ENCODE results near the gene MAPRE2. TPM values are rescaled to one million over a fixed set of nuclear protein-coding genes. Genes with fewer than 3 reads are reported as not detected.
"Not testable (repeated sequence)": the region's sequence is repeated elsewhere in the genome, so short reads cannot be mapped to it uniquely, and the experiment has no call there.

The MAPRE2 gene
- total RNA-seq, 2 donors from 2014 or later = 65.2 to 66.6 TPM

GRCh38 chr18:35161934-35162333 lies 120.7 kb downstream of the MAPRE2 start:
- ATAC-seq (no peak), DNase-seq (ENCODE audit: low spot score in 2 of 2) (no peak)
- H3K27ac Mint-ChIP-seq = no peak overlapping the region
- H3K9me3 Mint-ChIP-seq = peaks cover 0 to 4% of the 10 kb centered on the region in 2 donors
- H3K36me3 Mint-ChIP-seq = peaks cover 0 to 6% of the 10 kb centered on the region in 2 donors

- peaks cover 0 to 6% of the 10 kb centered on the region in 2 donors for H3K36me3 Mint-ChIP-seq
- H3K27ac Mint-ChIP-seq = no peak overlapping the region
- no peaks in the 10 kb centered on the region for H3K9me3 Mint-ChIP-seq
- DNase-seq (ENCODE audit: low spot score in 2 of 2) (no peak), ATAC-seq (no peak)
Observed at GRCh38 chr18:35163014-35163539, 121.9 kb downstream of the MAPRE2 start.

GRCh38 chr18:35163721-35164120 lies 122.5 kb downstream of the MAPRE2 start:
- H3K27ac Mint-ChIP-seq = no peak overlapping the region

GRCh38 chr18:35164133-35164532 lies 122.9 kb downstream of the MAPRE2 start:
- peaks cover 0 to 6% of the 10 kb centered on the region in 2 donors for H3K36me3 Mint-ChIP-seq
- no peak overlapping the region for H3K27ac Mint-ChIP-seq
- no peaks in the 10 kb centered on the region for H3K9me3 Mint-ChIP-seq
- ATAC-seq (no peak), DNase-seq (ENCODE audit: low spot score in 2 of 2) (no peak)

More at GRCh38 chr18:35163721-35164120, 122.5 kb downstream of the MAPRE2 start:
- DNase-seq (ENCODE audit: low spot score in 2 of 2) (no peak), ATAC-seq (no peak)
- H3K36me3 Mint-ChIP-seq = peaks cover 0 to 6% of the 10 kb centered on the region in 2 donors
- no peaks in the 10 kb centered on the region for H3K9me3 Mint-ChIP-seq

- Mint-ChIP-seq H3K9me3 (peaks cover 0 to 7% of the 10 kb centered on the region in 2 donors), H3K36me3 (no peaks in the 10 kb centered on the region), H3K27ac (no peak overlapping the region)
- DNase-seq (ENCODE audit: low spot score in 2 of 2) = no peak
- ATAC-seq = no peak
Observed at GRCh38 chr18:35167332-35167731, 126.1 kb downstream of the MAPRE2 start.

- Mint-ChIP-seq H3K27ac (no peak overlapping the region), H3K36me3 (no peaks in the 10 kb centered on the region), H3K9me3 (peaks cover 0 to 7% of the 10 kb centered on the region in 2 donors)
- no peak for DNase-seq (ENCODE audit: low spot score in 2 of 2)
- no peak for ATAC-seq
Observed at GRCh38 chr18:35167857-35168256, 126.6 kb downstream of the MAPRE2 start.

GRCh38 chr18:35170323-35170722 lies 129.1 kb downstream of the MAPRE2 start:
- DNase-seq (ENCODE audit: low spot score in 2 of 2); H3K27ac Mint-ChIP-seq; ATAC-seq; H3K36me3 Mint-ChIP-seq: not testable (repeated sequence)
- H3K9me3 Mint-ChIP-seq = peaks cover 0 to 12% of the 10 kb centered on the region in 2 donors

GRCh38 chr18:35171315-35171987 lies 130.2 kb downstream of the MAPRE2 start:
- peak overlapping the region; percentile 4 to 68 for H3K27ac Mint-ChIP-seq
- peaks cover 0 to 17% of the 10 kb centered on the region in 2 donors for H3K9me3 Mint-ChIP-seq
- H3K36me3 Mint-ChIP-seq = peaks cover 6% of the 10 kb centered on the region in 2 donors
- ATAC-seq (peak; percentile 71 to 77), DNase-seq (ENCODE audit: low spot score in 2 of 2) (no peak)

- H3K27ac Mint-ChIP-seq = no peak overlapping the region
- H3K36me3 Mint-ChIP-seq = peaks cover 6% of the 10 kb centered on the region in 2 donors
Observed at GRCh38 chr18:35172009-35172408, 130.8 kb downstream of the MAPRE2 start.

GRCh38 chr18:35172451-35173035 lies 131.3 kb downstream of the MAPRE2 start:
- no peak for ATAC-seq
- Mint-ChIP-seq H3K27ac (peak overlapping the region in 1 of 2 donors; percentile 30), H3K9me3 (peaks cover 0 to 17% of the 10 kb centered on the region in 2 donors), H3K36me3 (peaks cover 6% of the 10 kb centered on the region in 2 donors)
- DNase-seq (ENCODE audit: low spot score in 2 of 2) = no peak

More at GRCh38 chr18:35172009-35172408, 130.8 kb downstream of the MAPRE2 start:
- ATAC-seq (no peak), DNase-seq (ENCODE audit: low spot score in 2 of 2) (no peak)
- peaks cover 0 to 17% of the 10 kb centered on the region in 2 donors for H3K9me3 Mint-ChIP-seq

GRCh38 chr18:35174093-35174731 lies 133.0 kb downstream of the MAPRE2 start:
- DNase-seq (ENCODE audit: low spot score in 2 of 2) (no peak), ATAC-seq (peak in 1 of 2 donors; percentile 49)
- H3K27ac Mint-ChIP-seq = peak overlapping the region in 1 of 2 donors; percentile 26
- peaks cover 6% of the 10 kb centered on the region in 2 donors for H3K36me3 Mint-ChIP-seq
- peaks cover 0 to 17% of the 10 kb centered on the region in 2 donors for H3K9me3 Mint-ChIP-seq

- DNase-seq (ENCODE audit: low spot score in 2 of 2) (no peak), ATAC-seq (no peak)
- Mint-ChIP-seq H3K27ac (peak overlapping the region in 1 of 2 donors; percentile 22), H3K36me3 (peaks cover 6% of the 10 kb centered on the region in 2 donors), H3K9me3 (peaks cover 0 to 17% of the 10 kb centered on the region in 2 donors)
Observed at GRCh38 chr18:35174745-35175144, 133.5 kb downstream of the MAPRE2 start.

- no peak overlapping the region for H3K27ac Mint-ChIP-seq
- H3K36me3 Mint-ChIP-seq = peaks cover 6% of the 10 kb centered on the region in 2 donors
- ATAC-seq (no peak), DNase-seq (ENCODE audit: low spot score in 2 of 2) (no peak)
- H3K9me3 Mint-ChIP-seq = peaks cover 0 to 11% of the 10 kb centered on the region in 2 donors
Observed at GRCh38 chr18:35176925-35177324, 135.7 kb downstream of the MAPRE2 start.

GRCh38 chr18:35178260-35178659 lies 137.0 kb downstream of the MAPRE2 start:
- Mint-ChIP-seq H3K9me3 (peaks cover 0 to 11% of the 10 kb centered on the region in 2 donors), H3K27ac (no peak overlapping the region), H3K36me3 (peaks cover 6% of the 10 kb centered on the region in 2 donors)
- ATAC-seq = peak; percentile 95 to 100
- peak in 1 of 2 donors; percentile 17 for DNase-seq (ENCODE audit: low spot score in 2 of 2)

GRCh38 chr18:35179906-35180305 lies 138.7 kb downstream of the MAPRE2 start:
- H3K27ac Mint-ChIP-seq = no peak overlapping the region

GRCh38 chr18:35180455-35180854 lies 139.2 kb downstream of the MAPRE2 start:
- DNase-seq (ENCODE audit: low spot score in 2 of 2) (no peak), ATAC-seq (no peak)
- Mint-ChIP-seq H3K36me3 (peaks cover 0 to 6% of the 10 kb centered on the region in 2 donors), H3K9me3 (peaks cover 0 to 6% of the 10 kb centered on the region in 2 donors), H3K27ac (no peak overlapping the region)

More at GRCh38 chr18:35179906-35180305, 138.7 kb downstream of the MAPRE2 start:
- Mint-ChIP-seq H3K9me3 (peaks cover 0 to 8% of the 10 kb centered on the region in 2 donors), H3K36me3 (peaks cover 2 to 6% of the 10 kb centered on the region in 2 donors)
- ATAC-seq (no peak), DNase-seq (ENCODE audit: low spot score in 2 of 2) (no peak)

GRCh38 chr18:35182151-35182550 lies 140.9 kb downstream of the MAPRE2 start:
- no peak overlapping the region for H3K27ac Mint-ChIP-seq
- no peaks in the 10 kb centered on the region for H3K36me3 Mint-ChIP-seq
- no peaks in the 10 kb centered on the region for H3K9me3 Mint-ChIP-seq
- DNase-seq (ENCODE audit: low spot score in 2 of 2) (no peak), ATAC-seq (no peak)

Measured in activated naive CD4-positive, alpha-beta T cell treated with anti-CD3 and anti-CD28 coated beads, Interleukin-2, amount 50 U/mL, for 72 hours (primary cell).